ENCODE results near the gene CFAP410. TPM values are rescaled to one million over a fixed set of nuclear protein-coding genes. Genes with fewer than 3 reads are reported as not detected.
A peak's percentile ranks its signal among the peaks of the same experiment; 100 is the strongest.

Gene CFAP410
- total RNA-seq, 2 donors from 2014 or later, result 33.1 to 35.7 TPM

- H3K27me3 Mint-ChIP-seq (ENCODE audit: insufficient read depth), result peaks cover 4% of the 10 kb centered on the region
- H3K27me3 ChIP-seq (ENCODE audit: control insufficient read depth, insufficient read depth, low read length, poor library complexity, severe bottlenecking), result no peaks in the 10 kb centered on the region
These were observed 52.2 kb downstream of the CFAP410 start for GRCh38 chr21:44286716-44287632.

GRCh38 chr21:44286086-44286715 is 53.0 kb downstream of the CFAP410 start:
- Mint-ChIP-seq H3K9me3 (no peaks in the 10 kb centered on the region), H3K27me3 (ENCODE audit: insufficient read depth) (peaks cover 4% of the 10 kb centered on the region), H3K4me1 (peaks cover 23% of the 10 kb centered on the region), H3K27ac (no peak overlapping the region), H3K4me3 (no peak overlapping the region), H3K36me3 (ENCODE audit: low read depth) (no peaks in the 10 kb centered on the region)
- WGBS, 2 experiments (ENCODE audit: insufficient coverage in 1 of 2, insufficient read length in 1 of 2), result 74 to 90% methylated on average over 11 to 21 of the region's 21 CpGs
- H3K9ac ChIP-seq (ENCODE audit: extremely low read depth, low read length, poor library complexity, severe bottlenecking), result no peak overlapping the region
- no peak for DNase-seq
- no peaks in the 10 kb centered on the region for H3K36me3 ChIP-seq (ENCODE audit: control insufficient read depth, insufficient read depth, low read length)
- H3K4me1 ChIP-seq (ENCODE audit: control insufficient read depth, insufficient read depth, low read length), result peaks cover 24% of the 10 kb centered on the region
- H3K9me3 ChIP-seq (ENCODE audit: control insufficient read depth, low read length), result no peaks in the 10 kb centered on the region
- H3K27me3 ChIP-seq (ENCODE audit: control insufficient read depth, insufficient read depth, low read length, poor library complexity, severe bottlenecking), result no peaks in the 10 kb centered on the region
- H3K4me3 ChIP-seq (ENCODE audit: low read length), result no peak overlapping the region
- TF ChIP-seq CTCF (conservative IDR thresholded peaks at IDR 0.05), result no peak
- H3K27ac ChIP-seq (ENCODE audit: low read depth, low read length), result no peak overlapping the region

More at GRCh38 chr21:44286716-44287632, 52.2 kb downstream of the CFAP410 start:
- Mint-ChIP-seq H3K4me1 (peaks cover 23% of the 10 kb centered on the region), H3K36me3 (ENCODE audit: low read depth) (no peaks in the 10 kb centered on the region), H3K4me3 (no peak overlapping the region), H3K9me3 (no peaks in the 10 kb centered on the region), H3K27ac (no peak overlapping the region)
- Histone ChIP-seq H3K4me3 (ENCODE audit: low read length) (no peak overlapping the region), H3K9ac (ENCODE audit: extremely low read depth, low read length, poor library complexity, severe bottlenecking) (no peak overlapping the region), H3K9me3 (ENCODE audit: control insufficient read depth, low read length) (no peaks in the 10 kb centered on the region), H3K4me1 (ENCODE audit: control insufficient read depth, insufficient read depth, low read length) (peaks cover 24% of the 10 kb centered on the region), H3K27ac (ENCODE audit: low read depth, low read length) (no peak overlapping the region), H3K36me3 (ENCODE audit: control insufficient read depth, insufficient read depth, low read length) (no peaks in the 10 kb centered on the region)
- DNase-seq, result no peak
- 90 to 95% methylated on average over 10 to 31 of the region's 31 CpGs for WGBS, 2 experiments (ENCODE audit: insufficient coverage in 1 of 2, insufficient read length in 1 of 2)
- no peak for TF ChIP-seq CTCF (conservative IDR thresholded peaks at IDR 0.05)

- peak; percentile 78 for DNase-seq
- TF ChIP-seq CTCF (conservative IDR thresholded peaks at IDR 0.05), result no peak
- Histone ChIP-seq H3K4me1 (ENCODE audit: control insufficient read depth, insufficient read depth, low read length) (peaks cover 24% of the 10 kb centered on the region), H3K9ac (ENCODE audit: extremely low read depth, low read length, poor library complexity, severe bottlenecking) (no peak within 1 kb of the TSS), H3K36me3 (ENCODE audit: control insufficient read depth, insufficient read depth, low read length) (no peaks in the 10 kb centered on the region), H3K9me3 (ENCODE audit: control insufficient read depth, low read length) (no peaks in the 10 kb centered on the region), H3K27me3 (ENCODE audit: control insufficient read depth, insufficient read depth, low read length, poor library complexity, severe bottlenecking) (no peaks in the 10 kb centered on the region), H3K27ac (ENCODE audit: low read depth, low read length) (no peak within 1 kb of the TSS), H3K4me3 (ENCODE audit: low read length) (no peak within 1 kb of the TSS)
- Mint-ChIP-seq H3K27ac (no peak within 1 kb of the TSS), H3K9me3 (no peaks in the 10 kb centered on the region), H3K36me3 (ENCODE audit: low read depth) (no peaks in the 10 kb centered on the region), H3K27me3 (ENCODE audit: insufficient read depth) (peaks cover 4% of the 10 kb centered on the region), H3K4me3 (no peak within 1 kb of the TSS), H3K4me1 (peaks cover 23% of the 10 kb centered on the region)
- 52 to 58% methylated on average over 24 to 56 of the region's 56 CpGs for WGBS, 2 experiments (ENCODE audit: insufficient coverage in 1 of 2, insufficient read length in 1 of 2)
These were observed 53.8 kb downstream of the CFAP410 start, which contains the start of gene AIRE for GRCh38 chr21:44285138-44285992. Gene AIRE (plus strand): TSS chr21:44285876. CDS start chr21:44286007, 131 bp downstream.
